Measurements from ENCODE around the gene ARIH2.
A peak's percentile ranks its signal among the peaks of the same experiment; 100 is the strongest.

The ARIH2 gene

GRCh38 chr3:48957006-48957705 is 38.5 kb downstream of the ARIH2 start:
- Histone ChIP-seq H3K9me3 (ENCODE audit: control insufficient read depth, insufficient read depth, low read length) (no peaks in the 10 kb centered on the region), H3K36me3 (ENCODE audit: control insufficient read depth, insufficient read depth, low read length) (peaks cover 2% of the 10 kb centered on the region), H3K4me1 (ENCODE audit: control insufficient read depth, insufficient read depth, low read length) (peaks cover 3% of the 10 kb centered on the region), H3K9ac (ENCODE audit: low read depth, low read length) (no peak overlapping the region), H3K4me3 (ENCODE audit: low read depth, low read length) (no peak overlapping the region), H3K27me3 (ENCODE audit: control insufficient read depth, insufficient read depth, low read length) (no peaks in the 10 kb centered on the region)

- Histone ChIP-seq H3K4me1 (ENCODE audit: control insufficient read depth, insufficient read depth, low read length) (peaks cover 16% of the 10 kb centered on the region), H3K27me3 (ENCODE audit: control insufficient read depth, insufficient read depth, low read length) (no peaks in the 10 kb centered on the region), H3K36me3 (ENCODE audit: control insufficient read depth, insufficient read depth, low read length) (peaks cover 5% of the 10 kb centered on the region), H3K9ac (ENCODE audit: low read depth, low read length) (no peak overlapping the region), H3K4me3 (ENCODE audit: low read depth, low read length) (no peak overlapping the region), H3K9me3 (ENCODE audit: control insufficient read depth, insufficient read depth, low read length) (no peaks in the 10 kb centered on the region)
These were observed 42.3 kb downstream of the ARIH2 start for GRCh38 chr3:48960841-48961413.

- Histone ChIP-seq H3K4me3 (ENCODE audit: low read depth, low read length) (no peak overlapping the region), H3K36me3 (ENCODE audit: control insufficient read depth, insufficient read depth, low read length) (peaks cover 11% of the 10 kb centered on the region), H3K4me1 (ENCODE audit: control insufficient read depth, insufficient read depth, low read length) (peaks cover 16% of the 10 kb centered on the region), H3K27me3 (ENCODE audit: control insufficient read depth, insufficient read depth, low read length) (no peaks in the 10 kb centered on the region), H3K9ac (ENCODE audit: low read depth, low read length) (no peak overlapping the region), H3K9me3 (ENCODE audit: control insufficient read depth, insufficient read depth, low read length) (no peaks in the 10 kb centered on the region)
These were observed 43.7 kb downstream of the ARIH2 start for GRCh38 chr3:48962340-48962739.

- no peaks in the 10 kb centered on the region for H3K27me3 ChIP-seq (ENCODE audit: control insufficient read depth, insufficient read depth, low read length)
- H3K4me3 ChIP-seq (ENCODE audit: low read depth, low read length): peak overlapping the region; percentile 30
- no peak overlapping the region for H3K9ac ChIP-seq (ENCODE audit: low read depth, low read length)
- no peaks in the 10 kb centered on the region for H3K9me3 ChIP-seq (ENCODE audit: control insufficient read depth, insufficient read depth, low read length)
- peaks cover 16% of the 10 kb centered on the region for H3K4me1 ChIP-seq (ENCODE audit: control insufficient read depth, insufficient read depth, low read length)
- H3K36me3 ChIP-seq (ENCODE audit: control insufficient read depth, insufficient read depth, low read length): peaks cover 17% of the 10 kb centered on the region
These were observed 44.3 kb downstream of the ARIH2 start for GRCh38 chr3:48962939-48963338.

- Histone ChIP-seq H3K4me1 (ENCODE audit: control insufficient read depth, insufficient read depth, low read length) (peaks cover 16% of the 10 kb centered on the region), H3K9ac (ENCODE audit: low read depth, low read length) (no peak overlapping the region), H3K27me3 (ENCODE audit: control insufficient read depth, insufficient read depth, low read length) (no peaks in the 10 kb centered on the region), H3K9me3 (ENCODE audit: control insufficient read depth, insufficient read depth, low read length) (no peaks in the 10 kb centered on the region), H3K36me3 (ENCODE audit: control insufficient read depth, insufficient read depth, low read length) (peaks cover 21% of the 10 kb centered on the region), H3K4me3 (ENCODE audit: low read depth, low read length) (peak overlapping the region; percentile 30)
These were observed 44.9 kb downstream of the ARIH2 start for GRCh38 chr3:48963591-48963990.

GRCh38 chr3:48966367-48966766 is 47.7 kb downstream of the ARIH2 start:
- H3K36me3 ChIP-seq (ENCODE audit: control insufficient read depth, insufficient read depth, low read length): peaks cover 36% of the 10 kb centered on the region
- no peak overlapping the region for H3K4me3 ChIP-seq (ENCODE audit: low read depth, low read length)

GRCh38 chr3:48966876-48967361 is 48.3 kb downstream of the ARIH2 start:
- H3K9ac ChIP-seq (ENCODE audit: low read depth, low read length): no peak overlapping the region
- peaks cover 41% of the 10 kb centered on the region for H3K36me3 ChIP-seq (ENCODE audit: control insufficient read depth, insufficient read depth, low read length)
- no peak overlapping the region for H3K4me3 ChIP-seq (ENCODE audit: low read depth, low read length)
- no peaks in the 10 kb centered on the region for H3K9me3 ChIP-seq (ENCODE audit: control insufficient read depth, insufficient read depth, low read length)
- H3K27me3 ChIP-seq (ENCODE audit: control insufficient read depth, insufficient read depth, low read length): no peaks in the 10 kb centered on the region
- H3K4me1 ChIP-seq (ENCODE audit: control insufficient read depth, insufficient read depth, low read length): peaks cover 13% of the 10 kb centered on the region

More at GRCh38 chr3:48966367-48966766, 47.7 kb downstream of the ARIH2 start:
- Histone ChIP-seq H3K27me3 (ENCODE audit: control insufficient read depth, insufficient read depth, low read length) (no peaks in the 10 kb centered on the region), H3K4me1 (ENCODE audit: control insufficient read depth, insufficient read depth, low read length) (peaks cover 13% of the 10 kb centered on the region), H3K9ac (ENCODE audit: low read depth, low read length) (no peak overlapping the region), H3K9me3 (ENCODE audit: control insufficient read depth, insufficient read depth, low read length) (no peaks in the 10 kb centered on the region)

- Histone ChIP-seq H3K36me3 (ENCODE audit: control insufficient read depth, insufficient read depth, low read length) (peaks cover 62% of the 10 kb centered on the region), H3K4me3 (ENCODE audit: low read depth, low read length) (no peak overlapping the region), H3K9me3 (ENCODE audit: control insufficient read depth, insufficient read depth, low read length) (no peaks in the 10 kb centered on the region), H3K9ac (ENCODE audit: low read depth, low read length) (no peak overlapping the region), H3K27me3 (ENCODE audit: control insufficient read depth, insufficient read depth, low read length) (no peaks in the 10 kb centered on the region), H3K4me1 (ENCODE audit: control insufficient read depth, insufficient read depth, low read length) (no peaks in the 10 kb centered on the region)
These were observed 51.9 kb downstream of the ARIH2 start for GRCh38 chr3:48970586-48970985.

- H3K4me1 ChIP-seq (ENCODE audit: control insufficient read depth, insufficient read depth, low read length): no peaks in the 10 kb centered on the region
- H3K9me3 ChIP-seq (ENCODE audit: control insufficient read depth, insufficient read depth, low read length): no peaks in the 10 kb centered on the region
- no peak overlapping the region for H3K4me3 ChIP-seq (ENCODE audit: low read depth, low read length)
- no peak overlapping the region for H3K9ac ChIP-seq (ENCODE audit: low read depth, low read length)
- H3K36me3 ChIP-seq (ENCODE audit: control insufficient read depth, insufficient read depth, low read length): peaks cover 64% of the 10 kb centered on the region
- no peaks in the 10 kb centered on the region for H3K27me3 ChIP-seq (ENCODE audit: control insufficient read depth, insufficient read depth, low read length)
These were observed 55.6 kb downstream of the ARIH2 start for GRCh38 chr3:48974076-48974864.

GRCh38 chr3:48979451-48979850 is 60.8 kb downstream of the ARIH2 start:
- no peaks in the 10 kb centered on the region for H3K4me1 ChIP-seq (ENCODE audit: control insufficient read depth, insufficient read depth, low read length)
- no peak overlapping the region for H3K4me3 ChIP-seq (ENCODE audit: low read depth, low read length)
- H3K27me3 ChIP-seq (ENCODE audit: control insufficient read depth, insufficient read depth, low read length): no peaks in the 10 kb centered on the region
- H3K9ac ChIP-seq (ENCODE audit: low read depth, low read length): no peak overlapping the region
- no peaks in the 10 kb centered on the region for H3K9me3 ChIP-seq (ENCODE audit: control insufficient read depth, insufficient read depth, low read length)
- peaks cover 55% of the 10 kb centered on the region for H3K36me3 ChIP-seq (ENCODE audit: control insufficient read depth, insufficient read depth, low read length)

GRCh38 chr3:48980295-48980694 is 61.7 kb downstream of the ARIH2 start:
- no peaks in the 10 kb centered on the region for H3K9me3 ChIP-seq (ENCODE audit: control insufficient read depth, insufficient read depth, low read length)
- peaks cover 48% of the 10 kb centered on the region for H3K36me3 ChIP-seq (ENCODE audit: control insufficient read depth, insufficient read depth, low read length)
- no peaks in the 10 kb centered on the region for H3K27me3 ChIP-seq (ENCODE audit: control insufficient read depth, insufficient read depth, low read length)
- no peak overlapping the region for H3K9ac ChIP-seq (ENCODE audit: low read depth, low read length)
- no peak overlapping the region for H3K4me3 ChIP-seq (ENCODE audit: low read depth, low read length)
- H3K4me1 ChIP-seq (ENCODE audit: control insufficient read depth, insufficient read depth, low read length): no peaks in the 10 kb centered on the region

Data from iPS-15b (cell line).